Immature natural killer cell (primary cell): Measurements from ENCODE around the gene TOP3A. TPM values are rescaled to one million over a fixed set of nuclear protein-coding genes. Genes with fewer than 3 reads are reported as not detected.
"Not testable (repeated sequence)": the region's sequence is repeated elsewhere in the genome, so short reads cannot be mapped to it uniquely, and the experiment has no call there.

ENCODE experiments used
- DNase-seq, 3 donors: peaks; one replicate each; pipeline ENCODE4 v3.0.0; 2022; ENCODE audit warnings: mixed read lengths in 1 of 3
- H3K27ac Mint-ChIP-seq, 6 donors: one replicate each; pipeline ENCODE4 v1.8.0; 2020; ENCODE audit warnings: mixed read lengths in 6 of 6, mild to moderate bottlenecking in 5 of 6, inconsistent platforms in 4 of 6, moderate library complexity in 3 of 6
- H3K27me3 Mint-ChIP-seq, 3 donors: one replicate each; pipeline ENCODE4 v1.8.0; 2020 to 2021; ENCODE audit warnings: low read depth in 3 of 3, mild to moderate bottlenecking in 3 of 3, mixed read lengths in 3 of 3, moderate library complexity in 3 of 3, inconsistent platforms in 1 of 3
- H3K36me3 Mint-ChIP-seq, 3 donors: one replicate each; pipeline ENCODE4 v1.8.0; 2020; ENCODE audit warnings: mixed read lengths in 3 of 3, inconsistent platforms in 2 of 3, mild to moderate bottlenecking in 2 of 3
- H3K4me1 Mint-ChIP-seq, 2 donors: one replicate each; pipeline ENCODE4 v1.8.0; 2020; ENCODE audit warnings: inconsistent platforms in 2 of 2, mild to moderate bottlenecking in 2 of 2, mixed read lengths in 2 of 2, moderate library complexity in 1 of 2
- H3K4me3 Mint-ChIP-seq, 5 donors: one replicate each; pipeline ENCODE4 v1.8.0; 2020; ENCODE audit warnings: mild to moderate bottlenecking in 5 of 5, mixed read lengths in 5 of 5, inconsistent platforms in 3 of 5, moderate library complexity in 3 of 5
- H3K9me3 Mint-ChIP-seq, 6 donors: one replicate each; pipeline ENCODE4 v1.8.0; 2020; ENCODE audit warnings: mild to moderate bottlenecking in 6 of 6, mixed read lengths in 6 of 6, inconsistent platforms in 4 of 6, moderate library complexity in 3 of 6
- polyA plus RNA-seq, 3 donors: library from polyadenylated mRNA; unstranded; fragments of 300-500 nt; fragmentation: Illumina TruSeq; gene quantifications; one replicate each; pipeline ENCODE4 v1.2.3, GENCODE V29; 2021

TOP3A gene, protein sequence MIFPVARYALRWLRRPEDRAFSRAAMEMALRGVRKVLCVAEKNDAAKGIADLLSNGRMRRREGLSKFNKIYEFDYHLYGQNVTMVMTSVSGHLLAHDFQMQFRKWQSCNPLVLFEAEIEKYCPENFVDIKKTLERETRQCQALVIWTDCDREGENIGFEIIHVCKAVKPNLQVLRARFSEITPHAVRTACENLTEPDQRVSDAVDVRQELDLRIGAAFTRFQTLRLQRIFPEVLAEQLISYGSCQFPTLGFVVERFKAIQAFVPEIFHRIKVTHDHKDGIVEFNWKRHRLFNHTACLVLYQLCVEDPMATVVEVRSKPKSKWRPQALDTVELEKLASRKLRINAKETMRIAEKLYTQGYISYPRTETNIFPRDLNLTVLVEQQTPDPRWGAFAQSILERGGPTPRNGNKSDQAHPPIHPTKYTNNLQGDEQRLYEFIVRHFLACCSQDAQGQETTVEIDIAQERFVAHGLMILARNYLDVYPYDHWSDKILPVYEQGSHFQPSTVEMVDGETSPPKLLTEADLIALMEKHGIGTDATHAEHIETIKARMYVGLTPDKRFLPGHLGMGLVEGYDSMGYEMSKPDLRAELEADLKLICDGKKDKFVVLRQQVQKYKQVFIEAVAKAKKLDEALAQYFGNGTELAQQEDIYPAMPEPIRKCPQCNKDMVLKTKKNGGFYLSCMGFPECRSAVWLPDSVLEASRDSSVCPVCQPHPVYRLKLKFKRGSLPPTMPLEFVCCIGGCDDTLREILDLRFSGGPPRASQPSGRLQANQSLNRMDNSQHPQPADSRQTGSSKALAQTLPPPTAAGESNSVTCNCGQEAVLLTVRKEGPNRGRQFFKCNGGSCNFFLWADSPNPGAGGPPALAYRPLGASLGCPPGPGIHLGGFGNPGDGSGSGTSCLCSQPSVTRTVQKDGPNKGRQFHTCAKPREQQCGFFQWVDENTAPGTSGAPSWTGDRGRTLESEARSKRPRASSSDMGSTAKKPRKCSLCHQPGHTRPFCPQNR
- 10 to 100 TPM in 2 of 3 donors, 1 to 10 TPM in 1; 4.8 to 32.7 (median 15.2) TPM for polyA plus RNA-seq

DNA sequence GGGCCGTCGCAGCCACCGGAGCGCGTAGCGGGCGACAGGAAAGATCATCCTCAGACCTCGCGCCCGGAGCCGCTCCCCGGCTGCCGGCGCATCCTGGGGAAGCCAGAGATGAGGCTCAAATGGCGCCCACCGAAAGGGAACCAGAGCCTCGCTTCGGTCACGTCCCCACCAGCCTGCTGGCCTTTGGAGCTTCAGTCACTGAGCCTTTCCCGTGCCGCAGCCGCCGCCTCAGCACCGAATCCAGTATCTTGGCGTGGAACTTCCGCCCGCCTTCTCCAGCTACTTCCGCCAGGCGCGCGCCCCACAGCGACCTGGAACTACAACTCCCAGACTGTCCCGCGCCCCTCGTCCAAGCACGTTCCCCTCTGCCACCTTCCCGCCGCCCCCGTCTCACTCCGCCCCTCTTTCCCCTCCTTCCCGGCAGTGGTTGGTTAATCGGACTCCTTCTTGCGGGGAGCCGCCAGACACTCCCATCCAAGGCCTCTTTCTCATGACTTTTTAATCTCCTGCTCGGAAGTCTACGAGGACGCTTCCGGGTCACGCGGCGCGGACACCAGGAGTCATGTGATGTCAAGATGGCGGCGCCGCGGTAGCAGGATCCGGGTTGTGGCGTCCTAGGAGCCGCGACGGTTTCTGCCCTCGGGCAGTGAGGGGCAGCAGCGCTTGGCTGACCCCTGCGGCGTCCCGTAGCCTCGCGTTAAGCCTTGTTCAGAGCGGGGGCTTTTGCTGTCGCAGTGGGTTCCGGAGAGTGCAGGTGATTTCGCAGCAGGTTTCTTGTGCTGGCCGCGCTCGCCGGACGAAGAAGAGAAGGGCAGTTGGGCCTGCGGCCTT lies at the start of gene TOP3A, which contains the start of gene SMCR8:
TSS of gene TOP3A (minus strand) at position 264 of the 831 bp plus-strand sequence. CDS start at position 48, 216 bp downstream.
TSS of gene SMCR8 (plus strand) at position 563 of the 831 bp plus-strand sequence. CDS start 497 bp downstream, outside the sequence.
- peaks cover 0 to 18% (median 6%) of the 10 kb centered on the region in 3 donors for H3K36me3 Mint-ChIP-seq
- peaks cover 0 to 9% (median 6%) of the 10 kb centered on the region in 3 donors for H3K27me3 Mint-ChIP-seq
- peak within 1 kb of the TSS; percentile 86 to 99 (median 91) for H3K4me3 Mint-ChIP-seq
- H3K27ac Mint-ChIP-seq = peak within 1 kb of the TSS; percentile 91 to 100 (median 96)
- H3K9me3 Mint-ChIP-seq = no peaks in the 10 kb centered on the region
- DNase-seq = peak; percentile 96
- peaks cover 81 to 87% of the 10 kb centered on the region in 2 donors for H3K4me1 Mint-ChIP-seq

DNA sequence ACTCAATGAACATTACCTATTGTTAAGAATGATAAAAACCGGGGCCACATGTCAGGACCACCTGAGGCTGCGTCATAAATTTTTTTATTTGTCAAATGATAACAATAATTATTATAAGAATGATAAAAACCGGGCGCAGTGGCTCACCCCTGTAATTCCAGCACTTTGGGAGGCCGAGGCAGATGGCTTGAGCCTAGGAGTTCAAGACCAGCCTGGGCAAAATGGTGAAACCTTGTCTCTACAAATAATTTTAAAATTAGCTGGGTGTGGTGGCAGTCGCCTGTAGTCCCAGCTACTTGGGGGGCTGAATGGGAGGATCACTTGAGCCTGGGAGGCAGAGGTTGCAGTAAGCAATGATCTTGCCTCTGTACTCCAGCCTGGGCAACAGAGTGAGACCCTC lies 49.4 kb upstream of the TOP3A start:
- H3K4me3 Mint-ChIP-seq = peak overlapping the region in 3 of 5 donors; percentile 10 to 40 (median 18)
- H3K27me3 Mint-ChIP-seq = peaks cover 2 to 4% (median 2%) of the 10 kb centered on the region in 3 donors
- H3K36me3 Mint-ChIP-seq = peaks cover 0 to 3% (median 0%) of the 10 kb centered on the region in 3 donors
- no peak overlapping the region for H3K27ac Mint-ChIP-seq
- DNase-seq = no peak
- no peaks in the 10 kb centered on the region for H3K9me3 Mint-ChIP-seq
- peaks cover 15 to 18% of the 10 kb centered on the region in 2 donors for H3K4me1 Mint-ChIP-seq

DNA sequence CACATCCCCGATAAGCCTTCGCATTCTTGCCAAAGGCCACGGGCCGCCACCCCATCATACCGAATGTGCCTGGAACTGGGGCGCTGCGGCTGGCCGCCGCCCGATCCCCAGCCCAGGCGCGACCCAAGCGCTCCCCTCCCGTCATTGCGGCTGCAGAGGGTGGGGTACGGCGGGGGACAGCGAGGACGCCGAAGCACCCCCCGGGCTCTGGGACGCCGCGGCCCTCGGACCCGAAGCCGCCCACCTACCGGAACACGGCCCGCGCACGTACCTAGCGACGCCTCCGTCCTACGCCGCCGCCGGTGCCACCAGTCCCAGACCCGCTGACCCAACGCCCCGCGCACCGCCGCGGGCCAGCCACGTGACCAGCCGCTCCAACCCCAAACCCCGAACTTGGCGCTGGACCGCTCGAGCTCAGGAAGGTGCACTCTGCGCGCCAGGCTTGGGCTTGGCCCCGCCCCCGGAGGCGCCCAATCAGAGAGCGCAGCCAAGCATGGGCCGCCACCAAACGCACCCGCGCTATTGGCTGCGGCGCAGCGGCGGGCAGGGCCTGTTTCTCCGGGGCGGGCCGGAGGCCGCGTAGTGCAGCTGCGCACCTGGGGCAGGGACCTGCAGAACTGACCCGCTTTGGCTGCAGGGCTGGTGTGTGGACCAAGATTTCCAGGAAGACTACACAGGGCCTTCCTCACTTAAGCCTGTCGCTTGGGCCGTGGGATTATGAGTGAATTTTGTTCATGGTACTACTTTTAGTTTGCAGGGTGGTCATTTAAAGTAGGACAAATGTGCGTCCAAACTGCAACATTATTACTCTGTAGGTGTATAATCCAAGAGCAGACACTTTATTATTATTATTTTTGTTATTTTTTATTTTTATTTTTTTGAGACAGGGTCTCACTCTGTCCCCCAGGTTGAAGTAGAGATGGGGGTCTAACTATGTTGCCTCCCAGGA lies 48.6 kb upstream of the TOP3A start, which contains the start of gene SHMT1:
TSS of gene SHMT1 (minus strand) at position 450 of the 949 bp plus-strand sequence. CDS start 7,569 bp downstream, outside the sequence.
- peak; percentile 89 to 90 (median 90) for DNase-seq
- peaks cover 15 to 18% of the 10 kb centered on the region in 2 donors for H3K4me1 Mint-ChIP-seq
- no peaks in the 10 kb centered on the region for H3K9me3 Mint-ChIP-seq
- peak within 1 kb of the TSS; percentile 90 to 94 (median 91) for H3K4me3 Mint-ChIP-seq
- peaks cover 0 to 3% (median 0%) of the 10 kb centered on the region in 3 donors for H3K36me3 Mint-ChIP-seq
- H3K27me3 Mint-ChIP-seq = peaks cover 2% of the 10 kb centered on the region in 3 donors
- H3K27ac Mint-ChIP-seq = peak within 1 kb of the TSS; percentile 65 to 88 (median 80)

DNA sequence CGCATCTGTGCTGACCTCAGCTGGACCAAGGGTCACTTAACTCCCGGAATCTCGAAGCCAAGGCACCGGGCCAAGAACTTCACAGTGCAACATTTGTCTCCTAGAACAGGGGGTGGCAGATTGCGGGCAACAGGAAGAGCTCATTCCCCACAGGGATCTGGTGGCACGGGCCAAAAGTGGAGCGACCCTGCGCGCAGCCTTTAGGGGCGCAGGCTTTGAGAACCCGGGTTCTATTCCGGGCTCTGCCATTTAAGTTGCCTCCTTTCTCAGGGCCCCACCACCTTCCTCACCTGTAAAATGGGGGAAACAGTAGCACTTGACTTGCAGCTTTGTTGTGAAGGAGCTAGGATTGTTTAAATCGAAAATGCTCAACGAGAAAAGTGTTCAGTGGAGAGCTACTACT lies 47.9 kb upstream of the TOP3A start:
- Mint-ChIP-seq H3K4me3 (peak overlapping the region; percentile 90 to 94 (median 91)), H3K9me3 (no peaks in the 10 kb centered on the region), H3K4me1 (peaks cover 15 to 18% of the 10 kb centered on the region in 2 donors), H3K27ac (peak overlapping the region in 5 of 6 donors; percentile 65 to 82 (median 80)), H3K36me3 (peaks cover 0 to 3% (median 0%) of the 10 kb centered on the region in 3 donors), H3K27me3 (peaks cover 2% of the 10 kb centered on the region in 3 donors)
- DNase-seq = no peak

DNA sequence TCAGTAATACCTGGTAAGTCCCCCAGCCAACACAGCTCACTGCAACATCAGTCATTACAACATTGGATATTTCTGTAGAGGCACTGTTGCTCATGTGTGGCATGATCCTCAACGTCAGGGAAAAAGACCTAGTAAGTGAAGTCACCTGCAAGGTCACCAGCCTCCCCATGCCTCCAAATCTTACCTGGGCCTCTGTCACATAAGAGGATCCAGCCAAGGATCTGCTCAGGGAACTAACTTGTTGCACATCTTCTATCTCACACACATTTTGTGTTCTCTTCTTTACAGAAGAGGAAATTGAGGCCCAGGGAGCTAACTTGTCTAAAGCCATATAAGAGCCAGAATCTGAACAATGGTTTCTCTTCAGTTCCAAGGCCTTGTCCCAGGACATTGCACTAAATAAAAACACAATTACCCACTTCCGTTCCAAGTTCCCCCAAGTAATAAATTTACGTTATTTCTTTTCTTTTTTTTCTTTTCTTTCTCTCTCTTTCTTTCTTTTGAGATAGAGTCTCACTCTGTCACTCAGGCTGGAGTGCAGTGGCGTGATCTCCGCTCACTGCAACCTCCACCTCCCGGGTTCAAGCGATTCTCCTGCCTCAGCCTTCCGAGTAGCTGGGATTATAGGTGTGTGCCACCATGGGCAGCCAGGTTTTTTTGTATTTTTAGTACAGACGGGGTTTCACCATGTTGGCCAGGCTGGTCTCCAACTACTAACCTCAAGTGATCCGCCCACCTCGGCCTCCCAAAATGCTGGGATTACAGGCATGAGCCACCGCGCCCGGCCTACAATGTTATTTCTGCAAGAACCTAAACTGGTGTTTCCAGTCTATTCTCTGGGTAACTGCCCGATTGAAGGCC lies 47.3 kb upstream of the TOP3A start:
- Mint-ChIP-seq H3K27me3 (peaks cover 0 to 2% (median 2%) of the 10 kb centered on the region in 3 donors), H3K27ac (peak overlapping the region in 5 of 6 donors; percentile 55 to 82 (median 80)), H3K4me3 (peak overlapping the region; percentile 90 to 94 (median 91)), H3K4me1 (peaks cover 15 to 18% of the 10 kb centered on the region in 2 donors), H3K9me3 (no peaks in the 10 kb centered on the region), H3K36me3 (no peaks in the 10 kb centered on the region)
- DNase-seq = no peak

DNA sequence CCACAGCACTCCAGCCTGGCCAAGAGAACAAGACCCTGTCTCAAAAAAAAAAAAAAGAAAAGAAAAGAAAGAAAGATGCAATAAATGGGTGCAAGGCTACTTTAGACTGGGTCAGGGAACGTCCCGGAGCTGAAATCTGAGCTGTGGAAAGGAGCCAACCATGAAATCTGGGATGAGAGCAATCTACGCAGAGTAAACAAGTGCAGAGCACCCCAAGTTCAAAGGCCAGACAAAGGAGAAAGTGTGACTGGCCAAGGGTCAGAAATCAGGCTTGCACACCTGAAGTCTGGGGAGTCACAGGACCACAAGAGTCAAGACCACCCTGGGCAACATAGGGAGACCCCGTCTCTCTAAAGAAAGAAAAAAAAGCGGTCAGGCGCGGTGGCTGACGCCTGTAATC lies 45.7 kb upstream of the TOP3A start:
- no peak overlapping the region for H3K27ac Mint-ChIP-seq
- H3K4me1 Mint-ChIP-seq = peaks cover 15 to 18% of the 10 kb centered on the region in 2 donors
- peaks cover 0 to 2% (median 2%) of the 10 kb centered on the region in 3 donors for H3K27me3 Mint-ChIP-seq
- H3K4me3 Mint-ChIP-seq = no peak overlapping the region
- H3K9me3 Mint-ChIP-seq = no peaks in the 10 kb centered on the region
- no peak for DNase-seq
- H3K36me3 Mint-ChIP-seq = peaks cover 0 to 2% (median 2%) of the 10 kb centered on the region in 3 donors

DNA sequence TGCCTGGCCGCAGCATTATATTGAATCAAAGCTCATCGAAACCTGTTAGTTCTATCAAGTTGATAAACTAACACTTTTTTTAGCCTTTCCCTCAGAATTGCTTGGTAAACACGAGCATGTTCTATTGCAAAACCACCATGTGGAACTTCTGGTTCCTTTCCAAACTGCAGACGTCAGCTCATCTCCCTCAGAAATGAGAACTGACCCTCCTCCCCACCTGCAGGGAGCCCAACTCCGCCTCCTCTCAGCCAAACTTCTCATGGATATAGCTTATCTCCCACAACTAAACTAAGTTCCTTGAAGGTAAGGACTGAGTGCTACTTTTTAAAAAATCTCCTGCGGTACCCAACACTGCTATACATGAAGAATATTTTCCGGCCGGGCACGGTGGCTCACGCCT lies 41.8 kb upstream of the TOP3A start:
- H3K27ac Mint-ChIP-seq = no peak overlapping the region
- H3K36me3 Mint-ChIP-seq = peaks cover 3 to 15% (median 12%) of the 10 kb centered on the region in 3 donors
- H3K4me3 Mint-ChIP-seq = no peak overlapping the region
- no peak for DNase-seq
- no peaks in the 10 kb centered on the region for H3K27me3 Mint-ChIP-seq
- H3K4me1 Mint-ChIP-seq = no peaks in the 10 kb centered on the region
- no peaks in the 10 kb centered on the region for H3K9me3 Mint-ChIP-seq

DNA sequence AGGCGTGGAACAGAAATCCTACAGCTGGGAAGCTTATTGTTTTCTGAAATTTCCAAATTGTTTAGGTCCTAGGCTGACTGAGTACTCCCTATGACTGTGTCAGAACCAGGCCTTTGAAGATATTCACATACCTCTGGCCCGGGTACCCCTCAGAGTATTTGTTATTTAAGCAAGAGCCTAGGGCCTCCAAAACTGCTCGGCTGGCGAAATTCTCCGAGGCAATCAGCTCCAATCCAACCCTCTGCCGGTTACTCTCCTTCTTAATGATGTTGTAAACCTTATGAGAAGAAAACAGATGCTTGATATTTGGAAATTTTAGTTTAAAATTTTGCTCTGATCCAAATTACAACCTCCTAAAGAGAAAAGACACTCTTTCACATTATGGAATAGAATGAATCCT lies 38.7 kb upstream of the TOP3A start:
- Mint-ChIP-seq H3K9me3 (no peaks in the 10 kb centered on the region), H3K4me3 (no peak overlapping the region), H3K36me3 (peaks cover 3 to 15% (median 12%) of the 10 kb centered on the region in 3 donors), H3K27me3 (no peaks in the 10 kb centered on the region), H3K27ac (no peak overlapping the region), H3K4me1 (no peaks in the 10 kb centered on the region)
- DNase-seq = no peak

DNA sequence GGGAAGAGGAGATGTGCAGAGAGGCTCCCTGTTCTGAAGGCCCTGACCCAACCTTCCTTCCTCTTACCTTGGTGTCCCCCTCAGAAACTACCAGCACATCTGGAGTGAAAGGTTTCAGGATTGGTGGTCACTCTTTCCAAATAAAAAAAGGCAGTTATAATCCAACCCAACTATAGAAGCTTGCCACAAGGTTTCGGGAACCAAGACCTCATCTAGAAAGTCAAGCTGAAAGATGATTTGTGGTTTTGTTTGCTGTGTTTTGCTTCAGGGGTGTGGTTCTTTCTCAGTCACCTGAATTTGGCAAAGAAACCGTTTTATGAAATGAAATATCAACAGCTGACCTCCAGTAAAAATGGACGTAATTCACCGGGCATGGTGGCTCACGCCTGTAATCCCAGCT lies 29.2 kb upstream of the TOP3A start:
- Mint-ChIP-seq H3K27ac (no peak overlapping the region), H3K36me3 (peaks cover 13 to 40% (median 17%) of the 10 kb centered on the region in 3 donors)
- no peak for DNase-seq

DNA sequence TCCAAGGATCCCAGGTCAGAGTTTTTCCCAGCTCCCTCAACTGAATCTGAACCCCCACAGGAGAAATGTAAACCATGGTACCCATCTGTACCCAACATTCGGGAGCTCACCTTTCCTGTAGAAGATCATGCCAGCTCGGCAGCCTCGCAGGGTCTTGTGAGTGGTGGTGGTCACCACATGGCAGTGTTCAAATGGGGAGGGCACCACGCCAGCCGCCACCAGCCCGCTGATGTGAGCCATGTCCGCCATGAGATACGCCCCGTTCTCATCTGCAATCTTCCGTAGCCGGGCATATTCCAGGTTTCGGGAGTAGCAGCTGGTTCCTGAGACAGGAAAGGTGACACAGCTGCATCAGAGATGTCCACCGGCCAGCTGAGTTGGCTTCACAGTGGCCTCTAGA lies 25.1 kb upstream of the TOP3A start:
- Mint-ChIP-seq H3K4me3 (no peak overlapping the region), H3K27ac (no peak overlapping the region), H3K36me3 (peaks cover 5 to 31% (median 9%) of the 10 kb centered on the region in 3 donors), H3K4me1 (no peaks in the 10 kb centered on the region), H3K9me3 (no peaks in the 10 kb centered on the region), H3K27me3 (no peaks in the 10 kb centered on the region)
- DNase-seq = no peak

More for the DNA sequence above, 29.2 kb upstream of the TOP3A start:
- Mint-ChIP-seq H3K4me1 (no peaks in the 10 kb centered on the region), H3K4me3 (no peak overlapping the region), H3K27me3 (no peaks in the 10 kb centered on the region), H3K9me3 (no peaks in the 10 kb centered on the region)

DNA sequence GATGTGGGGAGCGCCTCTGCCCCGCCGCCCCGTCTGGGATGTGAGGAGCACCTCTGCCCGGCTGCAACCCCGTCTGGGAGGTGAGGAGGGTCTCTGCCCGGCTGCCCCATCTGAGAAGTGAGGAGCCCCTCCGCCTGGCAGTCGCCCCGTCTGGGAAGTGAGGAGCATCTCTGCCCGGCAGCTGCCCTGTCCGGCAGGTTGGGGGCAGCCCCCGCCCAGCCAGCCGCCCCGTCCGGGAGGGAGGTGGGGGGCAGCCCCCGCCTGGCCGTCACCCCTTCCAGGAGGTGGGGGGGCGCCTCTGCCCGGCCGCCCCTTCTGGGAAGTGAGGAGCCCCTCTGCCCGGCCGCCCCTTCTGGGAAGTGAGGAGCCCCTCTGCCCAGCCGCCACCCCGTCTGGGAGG lies 23.4 kb upstream of the TOP3A start:
- H3K36me3 Mint-ChIP-seq = peaks cover 5 to 34% (median 9%) of the 10 kb centered on the region in 3 donors
- DNase-seq, H3K27ac Mint-ChIP-seq, H3K4me1 Mint-ChIP-seq, H3K4me3 Mint-ChIP-seq, H3K9me3 Mint-ChIP-seq, H3K27me3 Mint-ChIP-seq: not testable (repeated sequence)
